Measurements from ENCODE around the gene TMEM145.
"Not testable (repeated sequence)": the region's sequence is repeated elsewhere in the genome, so short reads cannot be mapped to it uniquely, and the experiment has no call there.

The TMEM145 gene

DNA sequence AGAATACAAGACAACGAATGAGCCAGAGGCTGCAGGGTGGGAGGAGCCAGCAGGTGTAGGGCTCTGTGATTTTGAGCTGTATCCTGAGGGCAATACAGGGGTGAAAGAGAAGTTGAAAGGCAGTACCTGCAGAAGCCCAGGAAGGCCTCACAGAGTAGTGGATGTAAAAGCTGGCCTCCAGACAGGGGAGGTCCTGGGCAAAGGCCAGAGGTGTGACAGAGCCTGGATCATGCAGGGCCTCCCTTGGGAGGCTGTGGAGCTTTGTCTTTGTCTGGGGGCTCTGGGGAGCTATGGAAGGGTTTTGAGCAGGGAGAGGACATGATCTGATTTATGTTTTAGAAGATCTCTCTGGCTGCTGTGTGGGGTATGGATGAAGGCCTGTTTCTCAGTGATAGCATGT lies 15.0 kb downstream of the TMEM145 start:
- no peak overlapping the region for H3K4me3 ChIP-seq
- DNase-seq (ENCODE audit: low spot score): no peak
- H3K27ac ChIP-seq: no peak overlapping the region
- TF ChIP-seq, protein P1, sequence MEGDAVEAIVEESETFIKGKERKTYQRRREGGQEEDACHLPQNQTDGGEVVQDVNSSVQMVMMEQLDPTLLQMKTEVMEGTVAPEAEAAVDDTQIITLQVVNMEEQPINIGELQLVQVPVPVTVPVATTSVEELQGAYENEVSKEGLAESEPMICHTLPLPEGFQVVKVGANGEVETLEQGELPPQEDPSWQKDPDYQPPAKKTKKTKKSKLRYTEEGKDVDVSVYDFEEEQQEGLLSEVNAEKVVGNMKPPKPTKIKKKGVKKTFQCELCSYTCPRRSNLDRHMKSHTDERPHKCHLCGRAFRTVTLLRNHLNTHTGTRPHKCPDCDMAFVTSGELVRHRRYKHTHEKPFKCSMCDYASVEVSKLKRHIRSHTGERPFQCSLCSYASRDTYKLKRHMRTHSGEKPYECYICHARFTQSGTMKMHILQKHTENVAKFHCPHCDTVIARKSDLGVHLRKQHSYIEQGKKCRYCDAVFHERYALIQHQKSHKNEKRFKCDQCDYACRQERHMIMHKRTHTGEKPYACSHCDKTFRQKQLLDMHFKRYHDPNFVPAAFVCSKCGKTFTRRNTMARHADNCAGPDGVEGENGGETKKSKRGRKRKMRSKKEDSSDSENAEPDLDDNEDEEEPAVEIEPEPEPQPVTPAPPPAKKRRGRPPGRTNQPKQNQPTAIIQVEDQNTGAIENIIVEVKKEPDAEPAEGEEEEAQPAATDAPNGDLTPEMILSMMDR (IDR thresholded peaks at IDR 0.05): no peak

DNA sequence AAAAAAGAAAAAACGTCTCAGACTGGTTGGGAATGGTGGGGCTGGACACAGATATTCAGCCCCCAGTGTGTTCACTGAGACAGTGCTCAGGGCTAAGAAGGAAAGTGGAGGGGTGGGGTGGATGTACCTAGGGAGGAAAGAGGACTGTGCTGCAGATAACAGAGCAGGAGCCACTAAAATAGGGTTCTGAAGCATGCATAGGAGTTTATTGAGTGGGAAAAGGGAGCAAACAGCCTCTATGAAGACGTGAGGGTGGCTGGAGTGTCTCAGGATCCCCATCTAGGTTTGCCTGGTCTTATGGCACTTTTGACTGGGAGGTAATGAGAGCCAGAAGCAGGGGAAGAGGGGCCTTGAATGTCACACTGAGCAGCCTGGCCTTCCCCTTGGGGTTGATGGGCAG lies 15.7 kb downstream of the TMEM145 start:
- TF ChIP-seq, protein P1 (IDR thresholded peaks at IDR 0.05): no peak
- DNase-seq (ENCODE audit: low spot score): no peak
- no peak overlapping the region for H3K4me3 ChIP-seq
- H3K27ac ChIP-seq: no peak overlapping the region

DNA sequence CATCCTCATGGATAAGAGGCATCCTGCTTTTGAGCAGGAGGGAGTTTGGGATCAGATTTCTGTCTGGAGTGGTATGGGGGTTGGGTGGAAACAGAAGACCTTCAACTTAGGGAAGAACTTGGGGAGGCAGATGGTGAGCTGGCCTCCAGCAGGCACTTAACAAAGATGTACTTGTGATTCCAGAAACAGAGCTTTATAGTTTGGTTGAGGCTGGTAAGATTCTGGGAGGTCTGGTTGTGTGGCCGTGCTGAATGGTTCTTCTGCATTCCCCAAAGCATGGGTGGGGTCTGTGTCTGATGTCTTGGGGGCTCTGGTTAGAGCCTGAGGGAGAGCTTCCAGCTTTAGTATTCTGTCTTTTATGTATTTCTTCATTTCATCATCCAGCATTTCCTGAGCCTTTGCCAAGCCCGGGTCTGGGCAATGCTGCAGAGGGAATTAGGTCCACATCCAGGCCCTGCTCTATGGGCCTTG lies 17.2 kb downstream of the TMEM145 start:
- no peak for DNase-seq (ENCODE audit: low spot score)
- TF ChIP-seq, protein P1 (IDR thresholded peaks at IDR 0.05): no peak
- Histone ChIP-seq H3K27ac (no peak overlapping the region), H3K4me3 (no peak overlapping the region)

DNA sequence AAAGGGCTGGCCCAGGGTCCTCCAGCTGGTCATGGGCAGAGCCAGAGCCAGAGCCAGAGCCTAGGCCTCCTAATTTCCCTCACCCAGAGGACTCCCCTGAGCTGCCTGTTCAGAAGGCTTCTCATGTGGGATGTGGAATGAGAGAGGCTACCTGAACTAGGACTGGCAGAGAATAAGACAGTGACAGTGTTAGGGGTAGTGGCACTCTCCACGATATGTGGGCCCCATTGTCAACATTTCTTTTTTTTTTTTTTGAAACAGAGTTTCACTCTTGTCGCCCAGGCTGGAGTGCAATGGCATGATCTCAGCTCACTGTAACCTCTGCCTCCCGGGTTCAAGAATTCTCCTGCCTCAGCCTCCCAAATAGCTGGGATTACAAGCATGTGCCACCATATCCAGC lies 18.2 kb downstream of the TMEM145 start:
- H3K27ac ChIP-seq; DNase-seq (ENCODE audit: low spot score); H3K4me3 ChIP-seq: not testable (repeated sequence)

DNA sequence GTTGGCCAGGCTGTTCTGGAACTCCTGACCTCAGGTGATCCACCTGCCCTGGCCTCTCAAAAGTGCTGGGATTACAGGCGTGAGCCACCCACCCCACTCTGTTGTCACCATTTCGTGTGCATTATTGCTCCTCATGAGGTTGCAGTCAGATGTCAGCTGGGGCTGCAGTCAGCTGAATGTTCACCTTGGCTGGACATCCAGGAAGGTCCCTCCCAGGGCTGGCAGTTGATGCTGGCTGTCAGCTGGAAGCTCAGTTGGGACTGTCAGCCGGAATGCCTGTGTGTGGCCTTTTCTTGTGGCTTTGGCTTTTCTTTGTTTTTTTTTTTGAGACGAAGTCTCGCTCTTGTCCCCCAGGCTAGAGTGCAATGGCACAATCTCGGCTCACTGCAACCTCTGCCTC lies 18.9 kb downstream of the TMEM145 start:
- Histone ChIP-seq H3K4me3 (no peak overlapping the region), H3K27ac (no peak overlapping the region)
- TF ChIP-seq, protein P1 (IDR thresholded peaks at IDR 0.05): no peak
- no peak for DNase-seq (ENCODE audit: low spot score)

DNA sequence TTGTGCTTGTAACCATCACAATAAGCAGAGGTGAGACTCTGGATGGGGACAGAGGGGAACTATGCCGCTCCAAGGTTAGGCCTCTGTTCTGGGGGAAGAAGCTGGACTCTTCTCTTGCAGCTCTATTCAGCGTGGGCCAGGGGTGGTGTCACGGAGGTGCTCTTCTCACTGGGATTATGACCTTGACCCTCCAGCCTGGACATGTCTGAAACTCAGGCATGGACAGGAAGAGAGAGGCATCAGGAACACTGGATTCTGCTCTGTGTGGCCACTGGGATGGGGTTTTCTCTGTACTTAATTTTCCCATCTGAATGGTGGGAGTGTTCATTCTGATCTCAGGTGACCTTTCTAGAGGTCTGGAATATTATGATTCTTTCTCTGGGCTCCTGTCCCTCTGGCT lies 19.9 kb downstream of the TMEM145 start:
- no peak for DNase-seq (ENCODE audit: low spot score)
- Histone ChIP-seq H3K27ac (no peak overlapping the region), H3K4me3 (no peak overlapping the region)
- TF ChIP-seq, protein P1 (IDR thresholded peaks at IDR 0.05): no peak

DNA sequence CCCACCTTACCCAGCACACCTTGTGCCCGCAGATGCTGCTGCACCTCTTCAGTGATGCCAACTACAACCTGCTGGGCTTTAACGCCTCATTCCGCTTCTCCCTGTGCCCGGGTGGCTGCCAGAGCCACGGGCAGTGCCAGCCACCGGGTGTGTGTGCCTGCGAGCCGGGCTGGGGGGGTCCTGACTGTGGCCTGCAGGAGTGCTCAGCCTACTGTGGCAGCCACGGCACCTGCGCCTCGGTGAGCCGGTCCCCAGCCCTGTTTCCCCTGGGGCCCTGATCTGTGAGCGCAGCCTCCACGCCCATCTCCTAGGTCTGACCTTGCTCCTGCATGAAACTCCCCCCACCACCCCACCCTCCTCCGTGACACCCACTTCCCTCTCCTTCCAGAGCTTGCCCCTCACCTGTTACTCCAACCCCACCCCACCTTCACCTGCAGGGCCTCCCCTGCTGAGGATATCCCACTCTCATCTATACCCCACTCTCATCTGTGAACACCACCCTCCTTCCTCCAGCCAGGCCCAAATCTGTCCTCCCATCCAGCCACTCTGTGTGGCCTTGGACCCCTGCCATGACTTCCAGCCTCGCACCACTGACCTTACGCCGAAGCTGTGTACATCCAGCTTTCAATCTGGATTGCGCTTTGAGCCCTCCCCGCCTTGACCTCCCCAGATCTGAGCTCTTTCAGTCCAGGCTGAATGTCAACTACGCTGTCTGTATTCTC lies 21.0 kb downstream of the TMEM145 start:
- no peak for DNase-seq (ENCODE audit: low spot score)
- TF ChIP-seq, protein P1 (IDR thresholded peaks at IDR 0.05): no peak
- H3K4me3 ChIP-seq: no peak overlapping the region
- no peak overlapping the region for H3K27ac ChIP-seq
